ENCODE results near the gene BHLHA9.
"Not testable (repeated sequence)": the region's sequence is repeated elsewhere in the genome, so short reads cannot be mapped to it uniquely, and the experiment has no call there.

BHLHA9 gene

DNA sequence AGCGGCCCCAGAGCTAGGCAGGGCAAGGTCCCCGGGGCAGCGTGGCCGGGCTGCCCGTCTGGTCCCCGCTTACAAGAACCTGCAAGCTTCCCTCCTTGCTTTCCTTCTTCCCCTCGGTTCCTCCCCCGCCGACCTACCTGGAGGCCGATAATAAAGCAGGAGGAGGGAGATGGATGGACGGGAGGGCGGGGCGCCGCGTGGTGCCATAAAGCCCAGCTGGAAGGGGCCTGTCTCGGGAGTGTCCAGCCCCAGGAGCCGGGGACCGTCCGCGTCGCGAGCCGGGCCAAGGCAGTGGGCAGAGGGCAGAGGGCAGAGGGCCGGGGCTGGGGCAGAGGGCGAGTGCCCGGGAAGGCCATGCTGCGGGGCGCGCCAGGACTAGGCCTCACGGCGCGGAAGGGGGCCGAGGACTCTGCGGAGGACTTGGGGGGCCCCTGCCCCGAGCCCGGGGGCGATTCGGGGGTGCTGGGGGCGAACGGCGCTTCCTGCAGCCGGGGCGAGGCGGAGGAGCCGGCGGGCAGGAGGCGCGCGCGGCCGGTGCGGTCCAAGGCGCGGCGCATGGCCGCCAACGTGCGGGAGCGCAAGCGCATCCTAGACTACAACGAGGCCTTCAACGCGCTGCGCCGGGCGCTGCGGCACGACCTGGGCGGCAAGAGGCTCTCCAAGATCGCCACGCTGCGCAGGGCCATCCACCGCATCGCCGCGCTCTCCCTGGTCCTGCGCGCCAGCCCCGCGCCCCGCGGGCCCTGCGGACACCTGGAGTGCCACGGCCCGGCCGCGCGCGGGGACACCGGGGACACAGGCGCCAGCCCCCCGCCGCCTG is at the start of gene BHLHA9:
Gene BHLHA9, plus strand, starts transcription at position 235 of the 820 bp plus-strand sequence. Its CDS starts 120 bp downstream, at position 355.
- ATAC-seq (no peak), DNase-seq (peak; percentile 2)

DNA sequence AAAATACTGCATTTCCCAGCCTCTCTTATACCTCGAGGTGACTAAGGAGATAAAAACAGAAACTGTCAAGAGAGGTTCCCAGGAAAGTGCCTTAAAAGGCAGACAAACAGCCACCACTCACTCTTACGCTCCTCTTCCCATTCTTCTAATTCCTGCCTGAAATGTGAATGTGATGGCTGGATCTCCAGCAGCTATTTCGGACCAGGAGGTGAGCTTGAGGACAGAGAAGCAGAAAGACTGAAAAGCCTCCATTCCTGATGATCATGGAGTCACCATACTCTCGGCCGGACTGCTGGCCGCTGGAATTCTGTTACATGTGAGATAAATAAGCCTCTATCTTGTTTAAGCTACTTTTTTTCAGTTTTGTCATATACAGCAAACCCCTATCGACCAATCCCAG is 49.0 kb upstream of the BHLHA9 start:
- no peak for DNase-seq
- no peak for ATAC-seq

DNA sequence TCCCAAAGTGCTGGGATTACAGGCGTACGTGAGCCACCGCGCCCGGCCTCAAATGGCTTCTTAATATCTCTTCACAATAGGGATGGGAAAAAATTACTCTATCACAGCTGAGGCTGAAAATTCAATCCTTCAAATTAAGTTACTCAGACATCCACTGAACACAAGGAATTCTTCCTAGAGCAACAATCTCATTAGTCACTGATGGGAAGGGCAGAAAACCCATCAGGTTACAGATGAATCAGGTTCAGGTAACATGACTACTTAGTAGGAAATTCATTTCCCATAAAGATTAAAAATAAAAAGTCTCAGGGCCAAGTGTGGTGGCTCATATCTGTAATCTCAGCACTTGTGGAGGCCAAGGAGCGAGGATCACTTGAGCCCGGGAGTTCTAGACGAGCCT is 47.9 kb upstream of the BHLHA9 start:
- ATAC-seq: no peak
- no peak for DNase-seq

DNA sequence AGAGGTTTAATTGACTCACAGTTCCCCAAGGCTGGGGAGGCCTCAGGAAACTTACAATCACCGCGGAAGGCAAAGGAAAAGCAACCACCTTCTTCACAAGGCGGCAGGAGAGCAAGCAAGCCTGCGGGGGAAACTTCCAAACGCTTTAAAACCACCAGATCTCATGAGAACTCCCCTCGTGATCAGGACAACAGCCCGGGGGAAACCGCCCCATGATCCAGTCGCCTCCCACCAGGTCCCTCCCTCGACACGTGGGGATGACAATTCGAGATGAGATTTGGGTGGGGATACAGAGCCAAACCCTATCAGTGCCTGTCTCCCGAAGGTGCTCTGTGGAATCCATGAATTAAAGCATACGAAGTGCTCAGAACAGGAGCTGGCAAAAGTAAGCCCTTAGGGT is 46.6 kb upstream of the BHLHA9 start:
- ATAC-seq (no peak), DNase-seq (no peak)

DNA sequence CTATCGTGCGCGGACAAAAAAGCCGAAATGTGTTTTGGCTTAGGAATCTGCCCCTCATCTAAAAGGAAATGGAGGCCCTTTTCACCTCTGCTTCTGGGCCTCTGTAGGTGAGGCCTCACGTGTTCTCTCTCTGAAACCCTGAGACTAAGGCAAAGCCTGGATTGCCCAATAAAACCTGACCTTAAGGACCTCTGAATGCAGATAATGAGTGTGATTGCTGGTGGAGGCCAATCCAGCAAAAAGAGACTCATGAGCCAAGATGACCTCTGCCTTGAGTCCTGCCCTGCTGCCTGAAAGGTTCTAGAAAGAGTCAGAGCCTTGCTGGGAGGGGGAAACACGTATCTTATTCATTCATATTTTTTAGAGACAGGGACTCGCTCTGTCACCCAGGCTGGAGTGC is 45.9 kb upstream of the BHLHA9 start:
- DNase-seq: no peak
- ATAC-seq: no peak

DNA sequence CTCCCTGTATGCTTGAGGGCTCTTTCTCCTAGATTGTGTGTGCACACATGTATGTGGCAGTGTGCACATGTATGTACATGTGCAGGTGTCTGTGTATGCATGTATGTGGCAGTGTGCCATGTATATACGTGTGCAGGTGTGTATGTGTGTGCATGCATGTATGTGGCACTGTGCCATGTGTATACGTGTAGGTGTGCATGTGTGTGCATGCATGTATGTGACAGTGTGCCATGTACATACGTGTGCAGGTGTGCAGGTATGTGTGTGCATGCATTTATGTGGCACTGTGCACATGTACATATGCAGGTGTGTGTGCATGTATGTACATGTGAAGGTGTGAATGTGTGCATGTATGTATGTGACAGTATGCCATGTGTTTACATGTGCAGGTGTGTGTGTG is 43.9 kb upstream of the BHLHA9 start:
- no peak for ATAC-seq
- no peak for DNase-seq

DNA sequence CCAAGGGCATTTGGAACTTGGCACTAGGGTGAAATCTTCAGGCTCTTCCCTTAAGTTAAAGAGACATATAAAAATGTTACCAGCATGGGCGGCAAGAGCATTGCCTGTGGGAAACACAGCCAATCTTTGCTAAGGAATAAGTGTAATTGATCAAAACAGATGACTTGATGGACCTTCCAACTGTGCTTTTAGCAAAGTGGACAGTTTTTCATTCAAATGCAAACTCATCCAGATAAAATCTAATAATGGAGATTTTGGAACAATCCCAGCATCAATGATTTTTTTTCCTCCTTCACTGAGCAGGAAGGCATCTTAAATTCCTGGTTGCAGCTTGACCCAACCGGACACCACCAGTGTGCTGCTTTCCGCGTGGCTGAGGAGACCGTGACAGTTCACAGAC is 42.9 kb upstream of the BHLHA9 start:
- no peak for ATAC-seq
- no peak for DNase-seq

DNA sequence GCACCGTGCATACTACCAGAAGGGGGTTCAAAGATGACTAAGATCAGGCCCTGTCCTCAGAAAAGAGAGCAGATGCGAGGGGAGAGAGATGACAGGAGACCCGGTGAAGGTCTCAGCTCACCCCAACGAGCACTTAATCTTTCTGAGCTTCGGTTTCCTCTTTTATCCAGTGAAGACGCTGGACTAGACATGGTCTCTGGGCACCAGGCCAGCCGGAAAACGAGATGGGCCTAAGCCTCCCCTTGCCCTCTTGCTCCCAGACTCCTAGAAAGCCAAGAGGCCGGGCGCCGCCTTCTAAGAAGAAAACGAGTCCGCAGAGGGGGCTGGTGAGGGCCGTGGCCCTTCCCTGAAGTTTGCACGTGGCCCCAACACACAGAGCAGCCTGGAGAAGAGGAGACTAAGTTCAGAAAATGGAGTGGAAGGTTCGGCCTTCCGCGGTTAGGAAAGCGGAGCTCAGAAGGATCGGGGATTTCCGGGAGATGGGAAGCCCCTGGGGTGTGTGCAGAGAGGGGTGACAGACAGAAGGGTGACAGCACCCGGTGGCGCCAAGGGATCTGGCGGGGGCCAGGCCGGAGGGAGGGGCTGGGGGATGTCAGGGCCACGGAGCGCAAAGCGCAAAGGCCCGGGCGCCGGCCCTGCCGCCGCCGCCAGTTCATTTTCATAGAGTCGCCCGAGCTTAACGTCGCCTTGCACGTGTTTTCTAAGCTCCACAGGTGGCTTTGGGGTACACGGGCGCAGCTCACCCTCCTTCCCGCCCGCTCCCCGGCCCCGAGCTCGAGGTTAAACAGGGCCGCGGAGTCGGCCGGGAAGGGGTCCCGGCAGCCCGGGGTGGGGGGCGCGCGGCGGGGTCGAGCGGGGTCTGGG is 42.1 kb upstream of the BHLHA9 start:
- DNase-seq: peak; percentile 43
- peak; percentile 66 for ATAC-seq

DNA sequence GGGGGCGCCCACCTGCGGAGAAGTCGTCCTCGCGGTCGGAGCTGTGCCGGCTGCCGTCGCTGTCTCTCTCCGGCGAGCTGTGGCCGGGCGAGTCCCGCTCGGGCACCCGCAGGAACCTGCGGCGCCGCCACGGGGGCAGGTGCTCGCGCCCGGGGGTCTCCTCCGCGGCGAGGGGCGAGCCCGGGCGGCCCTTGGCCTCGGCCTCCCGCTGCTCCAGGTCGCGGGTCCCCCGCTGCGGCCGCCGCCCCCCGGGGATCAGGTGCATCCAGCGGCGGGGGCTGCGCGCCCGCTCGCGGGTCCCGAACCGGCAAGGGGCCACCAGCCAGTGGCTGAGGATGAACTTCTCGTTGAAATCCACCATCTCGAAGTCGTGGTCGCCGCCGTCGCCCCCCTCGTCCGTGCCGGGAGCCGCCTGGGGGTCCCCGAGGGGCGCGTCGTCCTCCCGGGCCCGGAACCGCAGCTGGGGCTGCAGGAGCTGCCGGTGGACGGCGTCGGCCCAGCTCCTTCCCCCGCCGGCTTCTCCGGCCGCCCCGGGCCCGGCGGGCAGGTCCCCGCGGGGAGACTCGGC is 41.4 kb upstream of the BHLHA9 start:
- DNase-seq: peak; percentile 10
- peak; percentile 7 for ATAC-seq

DNA sequence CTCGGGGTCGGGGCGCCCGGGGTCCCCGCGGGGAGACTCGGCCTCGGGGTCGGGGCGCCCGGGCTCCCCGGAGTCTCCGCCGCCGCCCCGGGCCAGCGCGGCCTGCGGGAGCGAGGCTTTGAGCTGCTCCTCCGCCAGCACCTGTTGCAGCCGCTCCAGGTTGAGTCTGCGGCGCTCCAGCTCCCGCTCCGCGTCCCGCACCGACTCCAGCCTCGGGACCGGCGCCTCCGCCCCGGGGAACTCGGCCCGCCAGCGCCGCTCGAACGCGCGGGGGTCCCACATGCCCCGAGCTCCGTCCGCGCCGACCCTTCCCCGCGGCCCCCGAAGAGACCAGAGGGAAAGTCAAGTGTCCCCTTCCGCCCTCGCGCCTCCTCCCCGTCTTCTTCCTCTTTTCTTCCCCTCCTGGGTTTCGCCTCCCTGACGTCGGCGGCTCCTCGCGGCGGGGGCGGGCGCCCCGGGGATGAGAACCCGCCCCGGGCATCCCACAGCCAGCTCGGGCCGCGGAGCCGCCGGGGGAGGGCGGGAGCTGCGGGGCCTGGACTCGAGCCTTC is 40.8 kb upstream of the BHLHA9 start:
- DNase-seq (peak; percentile 66), ATAC-seq (peak; percentile 44)

DNA sequence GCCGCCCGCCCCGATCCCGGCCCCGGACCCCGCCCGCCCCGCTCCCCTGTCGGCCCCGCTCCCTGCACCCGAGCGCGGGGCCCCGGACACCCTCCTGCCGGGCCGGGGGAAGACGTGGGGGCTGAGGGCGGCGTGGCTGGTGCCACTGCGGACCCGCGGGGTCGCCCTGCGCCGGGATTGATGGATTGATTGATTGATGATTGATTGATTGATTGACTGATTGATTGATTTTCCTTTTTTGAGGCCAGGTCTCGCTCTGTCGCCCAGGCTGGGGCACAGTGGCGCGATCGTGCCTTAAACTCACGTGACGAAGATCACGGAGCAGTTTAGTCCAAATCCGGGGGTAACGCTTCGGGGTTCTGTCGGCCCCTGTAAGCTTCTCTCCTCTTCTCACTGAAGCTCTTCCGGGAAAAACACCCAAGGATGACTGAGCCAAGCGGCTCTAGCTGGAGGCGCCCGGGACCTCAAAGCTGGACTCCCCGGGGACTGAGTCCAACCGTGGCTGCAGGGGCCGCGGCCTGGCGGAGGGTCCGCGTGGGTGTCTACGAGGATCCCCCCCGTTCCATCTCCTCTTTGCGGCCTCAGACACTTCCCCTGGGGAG is 40.2 kb upstream of the BHLHA9 start:
- no peak for ATAC-seq
- peak; percentile 9 for DNase-seq

DNA sequence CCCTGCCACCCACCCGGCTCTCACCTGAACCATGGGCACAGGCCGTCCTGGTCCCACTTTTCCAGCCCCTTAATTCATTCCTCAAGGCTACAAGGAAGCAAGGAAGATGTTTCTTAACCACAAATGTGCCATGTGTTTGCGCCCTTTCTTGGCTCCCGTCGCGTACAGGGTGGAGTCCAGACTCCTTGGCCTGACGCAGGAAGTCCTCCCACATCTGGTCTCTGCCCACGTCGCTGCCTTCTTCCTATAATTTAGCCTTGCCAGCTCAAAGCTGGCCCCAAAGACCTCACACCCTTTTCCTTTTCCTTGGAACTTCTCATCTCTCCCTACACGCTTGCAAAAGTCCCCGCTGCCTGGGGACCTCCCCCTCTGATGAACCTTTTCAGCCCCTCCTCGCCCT is 38.8 kb upstream of the BHLHA9 start:
- DNase-seq: no peak
- ATAC-seq: no peak

DNA sequence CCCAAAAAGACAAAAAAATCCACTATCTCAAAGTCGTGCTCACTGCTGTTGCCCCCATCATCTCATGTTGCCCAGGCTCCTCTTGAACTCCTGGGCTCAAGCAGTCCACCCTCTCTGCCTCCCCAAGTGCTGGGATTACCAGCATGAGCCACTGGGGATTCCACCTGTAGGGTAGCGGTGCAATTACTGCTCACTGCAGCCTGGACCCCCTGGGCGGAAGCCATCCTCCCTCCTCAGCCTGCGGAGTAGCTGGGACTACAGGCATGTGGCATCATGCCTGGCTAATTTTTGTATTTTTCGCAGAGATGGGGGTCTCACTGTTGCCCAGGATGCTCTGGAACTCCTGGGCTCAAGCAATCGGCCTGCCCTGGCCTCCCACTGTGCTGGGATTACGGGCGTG is 37.9 kb upstream of the BHLHA9 start:
- DNase-seq (no peak), ATAC-seq (no peak)

DNA sequence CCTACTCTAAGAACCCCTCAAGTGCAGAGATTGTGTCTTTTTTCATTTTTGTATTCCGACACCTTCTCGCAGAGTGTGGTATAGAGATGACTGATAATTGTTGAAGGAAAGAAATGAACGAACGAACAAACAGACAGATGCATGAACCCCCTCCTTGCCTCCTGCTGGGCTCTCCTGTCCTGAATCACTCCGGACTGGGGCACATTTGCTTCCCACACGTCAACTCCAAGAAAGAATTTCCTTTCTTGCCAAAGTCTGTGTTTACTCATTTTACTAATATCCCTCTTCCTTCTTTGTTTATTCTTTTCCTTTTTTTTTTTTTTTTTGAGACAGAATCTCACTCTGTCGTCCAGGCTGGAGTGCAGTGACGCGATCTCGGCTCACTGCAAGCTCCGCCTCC is 37.5 kb upstream of the BHLHA9 start:
- no peak for ATAC-seq

DNA sequence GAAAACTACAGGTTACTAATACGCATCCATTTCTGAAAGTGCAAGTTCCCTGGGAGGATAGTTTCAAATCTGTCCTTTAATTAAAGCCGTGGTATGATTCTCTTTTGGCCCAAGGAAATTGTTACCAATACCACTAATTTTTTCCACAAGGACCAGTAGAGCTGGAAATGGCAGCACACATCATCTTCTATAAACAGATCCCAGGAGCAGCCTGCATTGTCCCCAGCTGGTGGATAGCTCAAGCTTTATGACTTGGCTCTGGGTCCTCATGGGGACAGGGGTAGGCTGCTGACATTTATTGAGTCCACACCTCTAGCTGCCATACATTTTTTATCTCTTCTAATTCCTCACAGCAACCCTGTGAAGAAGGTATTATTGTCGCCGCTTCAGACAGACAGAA is 35.8 kb upstream of the BHLHA9 start:
- DNase-seq (no peak), ATAC-seq (no peak)

More for the DNA sequence above, 37.5 kb upstream of the BHLHA9 start:
- no peak for DNase-seq

DNA sequence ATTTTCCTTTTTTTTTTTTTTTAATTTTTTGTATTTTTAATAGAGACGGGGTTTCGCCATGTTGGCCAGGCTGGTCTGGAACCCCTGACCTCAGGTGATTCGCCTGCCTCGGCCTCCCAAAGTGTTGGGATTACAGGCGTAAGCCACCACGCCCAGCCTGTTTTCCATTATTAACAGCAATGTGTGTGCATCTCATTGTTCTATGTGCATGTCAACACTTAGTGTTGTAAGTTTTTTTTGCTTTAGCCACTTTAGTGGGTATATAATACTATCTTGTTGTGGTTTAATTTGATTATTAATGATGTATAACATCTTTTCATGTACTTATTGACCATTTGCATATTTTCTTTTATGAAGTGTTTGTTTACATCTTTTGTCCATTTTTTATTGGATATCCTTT is 32.8 kb upstream of the BHLHA9 start:
- DNase-seq (no peak), ATAC-seq (no peak)

DNA sequence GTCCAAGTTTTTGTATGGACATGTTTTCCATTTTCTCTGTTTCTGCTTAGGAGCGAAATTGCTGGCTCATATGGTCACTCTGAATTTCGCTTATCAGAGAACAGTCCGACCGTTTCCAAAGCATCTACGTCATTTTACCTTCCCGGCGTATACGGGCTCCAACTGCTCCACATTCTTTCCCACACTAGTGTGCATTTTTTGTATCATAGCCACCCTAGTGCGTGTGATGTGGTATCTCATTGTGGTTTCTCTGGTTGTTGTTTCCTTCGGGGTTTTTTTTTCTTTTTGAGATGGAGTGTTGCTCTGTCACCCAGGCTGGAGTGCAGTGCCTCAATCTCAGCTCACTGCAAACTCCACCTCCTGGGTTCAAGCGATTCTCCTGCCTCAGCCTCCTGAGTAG is 31.0 kb upstream of the BHLHA9 start:
- ATAC-seq (peak; percentile 23), DNase-seq (no peak)

DNA sequence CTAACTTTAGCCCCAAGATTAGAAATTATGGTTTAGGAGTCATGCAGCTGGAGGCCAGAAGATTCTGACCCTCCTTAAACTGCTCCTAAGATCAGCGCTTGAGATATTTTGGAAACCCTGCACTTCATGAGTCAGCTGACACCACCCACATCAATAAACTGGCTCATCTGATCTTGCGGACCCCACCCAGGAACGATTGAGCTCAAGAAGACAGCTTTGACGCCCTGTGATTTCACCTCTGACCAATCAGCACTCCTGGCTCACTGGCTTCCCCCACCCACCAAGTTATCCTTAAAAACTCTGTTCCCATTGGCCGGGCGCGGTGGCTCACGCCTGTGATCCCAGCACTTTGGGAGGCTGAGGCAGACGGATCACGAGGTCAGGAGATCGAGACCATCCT is 29.8 kb upstream of the BHLHA9 start:
- ATAC-seq, DNase-seq: not testable (repeated sequence)

DNA sequence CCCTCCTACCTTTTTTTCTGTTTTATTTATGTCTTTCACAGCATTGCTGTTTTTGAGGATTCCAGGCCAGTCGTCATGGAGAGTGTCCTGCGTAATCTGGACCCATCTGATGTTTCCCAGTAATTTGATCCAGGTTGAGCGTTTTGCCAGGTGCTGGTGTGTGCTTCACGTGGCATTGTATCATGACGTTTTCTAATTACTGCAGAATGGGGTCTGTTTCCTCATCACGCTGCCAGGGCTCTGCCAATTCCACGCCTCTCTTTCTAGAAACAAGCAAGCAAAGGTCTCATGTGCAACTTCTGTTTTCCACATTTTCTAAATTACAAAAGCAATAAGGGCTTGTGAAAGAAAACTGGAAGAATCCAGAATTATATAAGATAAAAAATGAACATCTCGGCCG is 28.3 kb upstream of the BHLHA9 start:
- ATAC-seq (no peak), DNase-seq (no peak)

DNA sequence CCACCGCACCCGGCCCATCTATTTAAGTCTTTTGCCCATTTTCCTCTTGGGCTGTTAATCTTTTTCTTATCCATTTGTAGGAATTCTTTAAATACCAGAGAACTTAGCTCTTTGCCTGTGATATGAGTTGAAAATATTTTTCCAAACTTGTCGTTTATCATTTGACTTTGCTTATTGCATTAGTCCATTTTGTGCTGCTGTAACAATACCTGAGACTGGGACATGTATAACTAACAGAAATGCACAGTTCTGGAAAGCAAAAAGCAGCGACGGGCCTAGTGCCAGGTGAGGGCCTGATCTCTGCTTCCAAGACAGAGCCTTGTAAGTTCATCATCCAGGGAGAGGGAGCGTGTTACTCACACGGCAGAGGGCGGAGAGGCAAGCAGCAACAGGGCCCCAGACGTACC is 25.6 kb upstream of the BHLHA9 start:
- no peak for ATAC-seq
- no peak for DNase-seq

DNA sequence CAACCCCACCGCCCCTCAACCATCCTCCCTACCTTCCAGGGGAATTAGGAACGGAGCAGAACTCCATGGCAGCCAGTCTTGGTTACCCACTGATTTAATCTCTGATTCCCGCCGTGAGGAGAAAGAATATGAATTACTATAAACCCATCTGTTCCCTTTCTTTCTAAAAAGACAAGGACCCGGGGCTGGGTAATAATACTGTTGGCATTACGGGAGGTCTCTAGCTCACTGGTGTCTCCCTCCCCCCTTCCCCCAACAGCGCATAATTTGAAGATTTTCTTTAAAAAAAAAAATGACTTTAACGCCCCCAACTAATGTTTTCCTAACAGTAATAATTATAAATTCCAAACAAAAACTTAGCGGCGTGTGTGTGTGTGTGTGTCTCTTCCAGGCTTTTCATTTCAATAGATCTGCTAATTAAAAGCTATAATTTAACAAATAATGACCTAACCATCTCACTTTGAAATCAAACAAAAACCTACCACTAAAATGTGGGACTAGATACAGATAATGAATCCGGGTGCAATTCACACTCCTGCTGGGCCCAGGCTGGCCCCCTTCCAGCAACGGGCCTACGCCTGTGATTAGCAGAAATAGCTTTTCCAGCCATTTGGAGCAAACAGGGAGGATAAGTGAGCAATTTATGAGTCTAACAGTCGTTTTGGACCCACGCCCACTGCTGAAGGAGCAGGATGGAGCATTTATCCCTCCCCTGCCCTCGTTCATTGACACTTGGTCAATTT is 18.2 kb upstream of the BHLHA9 start:
- no peak for ATAC-seq
- no peak for DNase-seq

DNA sequence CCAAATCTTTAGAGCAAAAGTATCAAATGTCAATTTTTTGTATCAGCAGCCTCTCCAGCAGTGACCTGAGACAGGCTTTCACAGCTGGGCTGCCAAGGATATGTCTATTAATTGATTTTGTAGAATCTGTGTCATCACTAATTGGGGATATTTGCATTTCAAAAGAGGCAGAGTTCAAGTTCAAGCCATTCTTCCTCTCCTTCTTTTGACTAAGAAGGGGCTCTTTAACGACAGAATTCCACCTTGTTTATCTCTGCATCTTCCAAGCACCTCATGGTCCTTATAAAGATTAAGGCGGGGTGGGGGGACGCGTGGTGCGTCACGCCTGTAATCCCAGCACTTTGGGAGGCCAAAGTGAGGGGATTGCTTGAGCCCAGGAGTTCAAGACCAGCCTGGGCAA is 15.2 kb upstream of the BHLHA9 start:
- ATAC-seq (no peak), DNase-seq (no peak)

Data from stimulated activated naive CD8-positive, alpha-beta T cell treated with anti-CD3 and anti-CD28 coated beads, Interleukin-15, Interleukin-2, amounts not matched to agents 100 U/mL and 50 U/mL, for 24 hours (primary cell).